Measurements from ENCODE around the gene ZEB2. TPM values are rescaled to one million over a fixed set of nuclear protein-coding genes. Genes with fewer than 3 reads are reported as not detected.
A peak's percentile ranks its signal among the peaks of the same experiment; 100 is the strongest.

ZEB2 gene
- total RNA-seq, 1 donor from 2014 or later = 6.3 TPM

GRCh38 chr2:144533221-144533620, 13.3 kb upstream of the ZEB2 start:
- no peak overlapping the region for H3K4me3 ChIP-seq (ENCODE audit: low read depth, low read length)
- no peak for TF ChIP-seq CTCF (conservative IDR thresholded peaks at IDR 0.05; ENCODE audit: low read depth, low read length)
- no peak for DNase-seq (ENCODE audit: low read depth)

- H3K4me3 ChIP-seq (ENCODE audit: low read depth, low read length) = no peak overlapping the region
- DNase-seq (ENCODE audit: low read depth) = no peak
- TF ChIP-seq CTCF (conservative IDR thresholded peaks at IDR 0.05; ENCODE audit: low read depth, low read length) = no peak
Observed at GRCh38 chr2:144530596-144530995, 10.7 kb upstream of the ZEB2 start.

GRCh38 chr2:144529841-144530240, 9.9 kb upstream of the ZEB2 start:
- TF ChIP-seq CTCF (conservative IDR thresholded peaks at IDR 0.05; ENCODE audit: low read depth, low read length) = no peak
- no peak for DNase-seq (ENCODE audit: low read depth)
- no peak overlapping the region for H3K4me3 ChIP-seq (ENCODE audit: low read depth, low read length)

- TF ChIP-seq CTCF (conservative IDR thresholded peaks at IDR 0.05; ENCODE audit: low read depth, low read length) = no peak
- no peak overlapping the region for H3K4me3 ChIP-seq (ENCODE audit: low read depth, low read length)
- DNase-seq (ENCODE audit: low read depth) = no peak
Observed at GRCh38 chr2:144528108-144528507, 8.2 kb upstream of the ZEB2 start.

GRCh38 chr2:144526831-144527230, 6.9 kb upstream of the ZEB2 start:
- no peak overlapping the region for H3K4me3 ChIP-seq (ENCODE audit: low read depth, low read length)
- DNase-seq (ENCODE audit: low read depth) = no peak
- TF ChIP-seq CTCF (conservative IDR thresholded peaks at IDR 0.05; ENCODE audit: low read depth, low read length) = no peak

GRCh38 chr2:144524118-144525009, 4.4 kb upstream of the ZEB2 start:
- H3K4me3 ChIP-seq (ENCODE audit: low read depth, low read length) = peak overlapping the region; percentile 68
- TF ChIP-seq CTCF (conservative IDR thresholded peaks at IDR 0.05; ENCODE audit: low read depth, low read length) = no peak
- no peak for DNase-seq (ENCODE audit: low read depth)
